MM.1S (cell line): ENCODE measurements around the gene ANLN.

Experiments used
- DNase-seq: peaks from one replicate; pipeline ENCODE4 v3.0.0-alpha.2; 2015
- H2AFZ ChIP-seq: fragments of 300-600 bp; sonication (generic); 2 replicates; pipeline ENCODE4 v1.6.0; 2016; ENCODE audit warnings: antibody characterized with exemption, low read length
- H3F3A ChIP-seq: fragments of 300-600 bp; sonication (generic); 2 replicates; pipeline ENCODE4 v1.6.1; 2016; ENCODE audit warnings: mild to moderate bottlenecking, antibody characterized with exemption, low read length, moderate library complexity, mixed read lengths; ENCODE audit not compliant: insufficient read depth
- H3K27ac ChIP-seq: fragments of 300-600 bp; sonication (generic); 2 replicates; pipeline ENCODE4 v1.5.1; 2016; ENCODE audit warnings: mild to moderate bottlenecking, low read length
- H3K27me3 ChIP-seq: fragments of 300-600 bp; sonication (generic); replicated peaks from 2 replicates; pipeline ENCODE4 v1.6.0; 2016; ENCODE audit warnings: low read length; ENCODE audit not compliant: insufficient read depth
- H3K36me3 ChIP-seq: fragments of 300-600 bp; sonication (generic); replicated peaks from 2 replicates; pipeline ENCODE4 v1.6.1; 2016; ENCODE audit warnings: mild to moderate bottlenecking, low read length, mixed read lengths; ENCODE audit not compliant: insufficient read depth
- H3K4me1 ChIP-seq: fragments of 300-600 bp; sonication (generic); 2 replicates; pipeline ENCODE4 v1.6.1; 2016; ENCODE audit warnings: low read length, mixed read lengths
- H3K4me2 ChIP-seq: fragments of 300-600 bp; sonication (generic); 2 replicates; pipeline ENCODE4 v1.6.0; 2016; ENCODE audit warnings: low read depth, low read length
- H3K4me3 ChIP-seq: fragments of 300-600 bp; sonication (generic); 2 replicates; pipeline ENCODE4 v1.5.1; 2016; ENCODE audit warnings: low read length, mixed read lengths
- H3K79me2 ChIP-seq: fragments of 300-600 bp; sonication (generic); 2 replicates; pipeline ENCODE4 v1.6.1; 2016; ENCODE audit warnings: mixed run types, low read length, mixed read lengths
- H3K9ac ChIP-seq: fragments of 300-600 bp; sonication (generic); 2 replicates; pipeline ENCODE4 v1.6.1; 2016; ENCODE audit warnings: low read length, mixed read lengths
- H3K9me2 ChIP-seq: fragments of 300-600 bp; sonication (generic); replicated peaks from 2 replicates; pipeline ENCODE4 v1.6.1; 2016; ENCODE audit warnings: mild to moderate bottlenecking, low read length, mixed read lengths; ENCODE audit not compliant: insufficient read depth
- H3K9me3 ChIP-seq: fragments of 300-600 bp; sonication (generic); replicated peaks from 2 replicates; pipeline ENCODE4 v1.6.1; 2016; ENCODE audit warnings: mild to moderate bottlenecking, low read length, mixed read lengths; ENCODE audit not compliant: insufficient read depth
- H4K20me1 ChIP-seq: fragments of 300-600 bp; sonication (generic); 2 replicates; pipeline ENCODE4 v1.6.1; 2016; ENCODE audit warnings: mild to moderate bottlenecking, low read length, moderate library complexity, mixed read lengths; ENCODE audit not compliant: insufficient read depth
- CTCF ChIP-seq: fragments of 300-600 bp; sonication (generic); IDR thresholded peaks from 2 replicates; pipeline ENCODE4 v1.5.1; 2016; ENCODE audit warnings: antibody characterized with exemption, low read length, mixed read lengths
- EZH2 ChIP-seq: fragments of 300-600 bp; sonication (generic); optimal IDR thresholded peaks from 2 replicates; pipeline ENCODE3; 2017; ENCODE audit warnings: low read depth, mild to moderate bottlenecking, antibody characterized with exemption, low read length, mixed read lengths
- EZH2phosphoT487 ChIP-seq: fragments of 300-600 bp; sonication (generic); IDR thresholded peaks from 2 replicates; pipeline ENCODE4 v1.6.1; 2018; ENCODE audit warnings: antibody characterized with exemption, low read length

Gene ANLN

GRCh38 chr7:36367561-36368077 is 22.0 kb upstream of the ANLN start:
- Histone ChIP-seq H3K9me2 (no peaks in the 10 kb centered on the region), H3K27me3 (no peaks in the 10 kb centered on the region), H3K4me2 (peak overlapping the region; percentile 85), H3K9me3 (no peaks in the 10 kb centered on the region), H4K20me1 (no peaks in the 10 kb centered on the region), H3K36me3 (no peaks in the 10 kb centered on the region), H3K9ac (peak overlapping the region; percentile 13; the same call in 1 of the 2 replicates), H3K79me2 (no peaks in the 10 kb centered on the region), H3F3A (no peaks in the 10 kb centered on the region), H3K4me1 (no peaks in the 10 kb centered on the region), H2AFZ (peak overlapping the region; percentile 88), H3K4me3 (peak overlapping the region; percentile 68), H3K27ac (no peak overlapping the region)
- TF ChIP-seq EZH2 (no peak), EZH2phosphoT487 (no peak), CTCF (no peak)
- DNase-seq: no peak

GRCh38 chr7:36368496-36368895 is 21.2 kb upstream of the ANLN start:
- Histone ChIP-seq H3K36me3 (no peaks in the 10 kb centered on the region), H3K9me2 (no peaks in the 10 kb centered on the region), H3F3A (no peaks in the 10 kb centered on the region), H3K4me1 (no peaks in the 10 kb centered on the region), H3K79me2 (no peaks in the 10 kb centered on the region), H3K27ac (no peak overlapping the region), H3K9ac (no peak overlapping the region), H3K9me3 (no peaks in the 10 kb centered on the region), H3K27me3 (no peaks in the 10 kb centered on the region), H4K20me1 (no peaks in the 10 kb centered on the region), H3K4me2 (no peak overlapping the region), H3K4me3 (no peak overlapping the region), H2AFZ (no peak overlapping the region)
- TF ChIP-seq CTCF: no peak
- DNase-seq: no peak

- H3K9ac ChIP-seq: no peak overlapping the region
- H3K4me3 ChIP-seq: no peak overlapping the region
- no peaks in the 10 kb centered on the region for H3K79me2 ChIP-seq
- no peaks in the 10 kb centered on the region for H3F3A ChIP-seq
- H3K27ac ChIP-seq: no peak overlapping the region
- no peaks in the 10 kb centered on the region for H3K36me3 ChIP-seq
- H3K4me1 ChIP-seq: no peaks in the 10 kb centered on the region
- H4K20me1 ChIP-seq: no peaks in the 10 kb centered on the region
- H3K4me2 ChIP-seq: no peak overlapping the region
- H3K27me3 ChIP-seq: no peaks in the 10 kb centered on the region
- no peaks in the 10 kb centered on the region for H3K9me2 ChIP-seq
- no peak overlapping the region for H2AFZ ChIP-seq
- H3K9me3 ChIP-seq: no peaks in the 10 kb centered on the region
- DNase-seq: no peak
- TF ChIP-seq CTCF (no peak), EZH2 (no peak), EZH2phosphoT487 (no peak)
These were observed 20.5 kb upstream of the ANLN start for GRCh38 chr7:36369171-36369570.
